ENCODE measurements around the gene PLD4.
"Not testable (repeated sequence)": the region's sequence is repeated elsewhere in the genome, so short reads cannot be mapped to it uniquely, and the experiment has no call there.

PLD4 gene

GRCh38 chr14:104950021-104950420 lies 25.3 kb downstream of the PLD4 start:
- H3K4me3 ChIP-seq (replicated peaks; ENCODE audit: low read depth, low read length) = no peak overlapping the region
- DNase-seq (ENCODE audit: low read depth) = no peak
- TF ChIP-seq, protein P1, sequence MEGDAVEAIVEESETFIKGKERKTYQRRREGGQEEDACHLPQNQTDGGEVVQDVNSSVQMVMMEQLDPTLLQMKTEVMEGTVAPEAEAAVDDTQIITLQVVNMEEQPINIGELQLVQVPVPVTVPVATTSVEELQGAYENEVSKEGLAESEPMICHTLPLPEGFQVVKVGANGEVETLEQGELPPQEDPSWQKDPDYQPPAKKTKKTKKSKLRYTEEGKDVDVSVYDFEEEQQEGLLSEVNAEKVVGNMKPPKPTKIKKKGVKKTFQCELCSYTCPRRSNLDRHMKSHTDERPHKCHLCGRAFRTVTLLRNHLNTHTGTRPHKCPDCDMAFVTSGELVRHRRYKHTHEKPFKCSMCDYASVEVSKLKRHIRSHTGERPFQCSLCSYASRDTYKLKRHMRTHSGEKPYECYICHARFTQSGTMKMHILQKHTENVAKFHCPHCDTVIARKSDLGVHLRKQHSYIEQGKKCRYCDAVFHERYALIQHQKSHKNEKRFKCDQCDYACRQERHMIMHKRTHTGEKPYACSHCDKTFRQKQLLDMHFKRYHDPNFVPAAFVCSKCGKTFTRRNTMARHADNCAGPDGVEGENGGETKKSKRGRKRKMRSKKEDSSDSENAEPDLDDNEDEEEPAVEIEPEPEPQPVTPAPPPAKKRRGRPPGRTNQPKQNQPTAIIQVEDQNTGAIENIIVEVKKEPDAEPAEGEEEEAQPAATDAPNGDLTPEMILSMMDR (IDR thresholded peaks at IDR 0.05; ENCODE audit: low read length, missing control alignments) = no peak

- DNase-seq (ENCODE audit: low read depth); H3K4me3 ChIP-seq (replicated peaks; ENCODE audit: low read depth, low read length): not testable (repeated sequence)
Measured at GRCh38 chr14:104950701-104951100, 26.0 kb downstream of the PLD4 start.

DNA sequence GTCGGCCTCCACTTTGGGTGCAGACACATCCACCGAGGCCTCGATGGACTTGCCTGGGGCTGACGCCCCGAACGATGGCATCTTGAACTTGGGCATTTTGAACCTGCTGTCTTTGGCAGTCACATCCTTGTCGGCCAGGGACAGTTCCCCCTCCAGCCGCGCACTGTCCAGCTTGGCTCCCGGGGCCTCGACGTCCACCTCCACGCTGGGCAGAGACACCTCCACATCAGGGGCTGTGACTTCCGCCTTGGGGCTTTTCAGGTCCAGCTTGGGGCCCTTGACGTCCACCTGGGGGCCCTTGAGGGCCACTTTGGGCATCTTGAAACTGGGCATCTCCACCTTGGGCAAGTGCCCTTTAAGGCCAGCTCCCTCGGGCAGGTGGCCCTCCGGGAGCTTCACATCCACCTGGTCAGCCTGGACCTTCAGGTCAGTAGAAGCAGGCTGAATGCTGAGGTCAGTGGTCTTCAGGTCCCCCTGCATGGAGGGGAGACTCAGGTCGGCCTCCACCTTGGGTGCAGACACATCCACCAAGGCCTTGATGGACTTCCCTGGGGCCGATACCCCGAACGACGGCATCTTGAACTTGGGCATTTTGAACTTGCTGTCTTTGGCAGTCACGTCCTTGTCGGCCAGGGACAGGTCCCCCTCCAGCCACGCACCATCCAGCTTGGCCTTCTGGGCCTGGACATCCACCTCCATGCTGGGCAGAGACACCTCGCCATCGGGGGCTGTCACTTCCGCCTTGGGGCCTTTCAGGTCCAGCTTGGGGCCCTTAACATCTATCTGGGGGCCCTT lies 27.4 kb downstream of the PLD4 start:
- not testable (repeated sequence) for DNase-seq (ENCODE audit: low read depth); H3K4me3 ChIP-seq (replicated peaks; ENCODE audit: low read depth, low read length)

DNA sequence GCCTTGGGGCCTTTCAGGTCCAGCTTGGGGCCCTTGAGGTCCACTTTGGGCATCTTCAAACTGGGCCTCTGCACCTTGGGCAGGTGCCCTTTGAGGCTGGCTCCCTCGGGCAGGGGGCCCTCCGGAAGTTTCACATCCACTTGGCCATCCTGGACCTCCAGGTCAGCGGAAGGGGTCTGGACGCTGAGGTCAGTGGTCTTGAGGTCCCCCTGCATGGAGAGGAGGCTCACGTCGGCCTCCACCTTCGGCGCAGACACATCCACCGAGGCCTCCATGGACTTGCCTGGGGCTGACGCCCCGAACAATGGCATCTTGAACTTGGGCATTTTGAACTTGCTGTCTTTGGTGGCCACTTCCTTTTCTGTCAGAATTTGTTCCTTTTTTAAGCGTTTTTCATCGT lies 28.4 kb downstream of the PLD4 start:
- H3K4me3 ChIP-seq (replicated peaks; ENCODE audit: low read depth, low read length) = no peak overlapping the region
- DNase-seq (ENCODE audit: low read depth) = no peak
- TF ChIP-seq, protein P1 (IDR thresholded peaks at IDR 0.05; ENCODE audit: low read length, missing control alignments) = no peak

- no peak overlapping the region for H3K4me3 ChIP-seq (replicated peaks; ENCODE audit: low read depth, low read length)
- DNase-seq (ENCODE audit: low read depth) = no peak
- TF ChIP-seq, protein P1 (IDR thresholded peaks at IDR 0.05; ENCODE audit: low read length, missing control alignments) = no peak
Measured at GRCh38 chr14:104953896-104954656, 29.4 kb downstream of the PLD4 start.

DNA sequence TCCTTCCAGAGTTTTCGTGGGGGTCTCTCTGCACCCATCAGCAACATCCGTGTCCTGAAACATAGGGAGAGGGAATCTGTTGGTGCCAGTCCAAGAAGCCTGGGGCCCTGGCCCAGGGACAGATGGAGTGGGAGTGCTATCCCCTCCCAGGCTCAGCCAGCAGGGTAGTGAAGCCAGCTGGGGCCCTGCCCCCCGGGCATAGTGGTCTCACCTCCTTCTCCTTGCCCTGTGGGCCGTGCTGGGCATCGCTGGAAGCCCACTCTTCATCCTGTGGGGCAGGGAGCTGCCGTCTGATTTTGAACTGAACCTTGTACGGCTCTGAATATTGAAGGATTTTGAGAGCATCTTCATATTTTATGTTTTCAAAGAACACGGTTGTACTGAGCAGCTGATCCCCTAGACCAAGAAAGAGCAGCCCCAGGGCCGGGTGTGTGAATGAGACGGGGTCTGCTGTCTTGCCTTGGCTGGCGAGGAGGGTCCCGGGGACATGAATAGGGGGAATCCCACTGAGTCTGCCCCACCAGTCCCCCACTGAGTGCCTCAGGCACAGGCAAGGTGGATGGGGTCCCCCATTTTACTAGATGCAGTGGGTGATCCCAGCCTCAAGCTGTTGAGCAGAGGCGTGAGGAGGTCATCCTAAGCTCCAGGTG lies 30.2 kb downstream of the PLD4 start:
- DNase-seq (ENCODE audit: low read depth) = no peak
- H3K4me3 ChIP-seq (replicated peaks; ENCODE audit: low read depth, low read length) = no peak overlapping the region
- TF ChIP-seq, protein P1 (IDR thresholded peaks at IDR 0.05; ENCODE audit: low read length, missing control alignments) = no peak

DNA sequence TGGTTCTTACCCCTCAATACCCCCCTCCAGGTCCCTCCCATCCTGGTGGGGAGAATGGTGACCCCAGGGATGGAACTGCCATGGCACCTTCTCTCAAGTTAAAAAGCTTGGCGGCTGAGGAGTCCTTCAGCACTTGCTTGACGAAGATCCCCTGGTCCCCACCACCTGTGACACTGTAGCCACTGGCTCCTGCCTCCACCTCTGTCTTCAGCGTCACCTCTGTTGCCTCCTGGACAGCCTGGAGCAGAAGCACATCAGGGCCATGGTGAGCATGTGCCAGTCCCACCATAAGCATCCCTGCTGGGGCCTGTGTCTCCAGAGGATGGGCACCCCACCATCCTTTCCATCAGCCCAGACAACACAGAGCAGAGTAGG lies 30.7 kb downstream of the PLD4 start:
- TF ChIP-seq, protein P1 (IDR thresholded peaks at IDR 0.05; ENCODE audit: low read length, missing control alignments) = no peak
- H3K4me3 ChIP-seq (replicated peaks; ENCODE audit: low read depth, low read length) = no peak overlapping the region
- no peak for DNase-seq (ENCODE audit: low read depth)
